ENCODE data around the gene B4GALT5.

The B4GALT5 gene

DNA sequence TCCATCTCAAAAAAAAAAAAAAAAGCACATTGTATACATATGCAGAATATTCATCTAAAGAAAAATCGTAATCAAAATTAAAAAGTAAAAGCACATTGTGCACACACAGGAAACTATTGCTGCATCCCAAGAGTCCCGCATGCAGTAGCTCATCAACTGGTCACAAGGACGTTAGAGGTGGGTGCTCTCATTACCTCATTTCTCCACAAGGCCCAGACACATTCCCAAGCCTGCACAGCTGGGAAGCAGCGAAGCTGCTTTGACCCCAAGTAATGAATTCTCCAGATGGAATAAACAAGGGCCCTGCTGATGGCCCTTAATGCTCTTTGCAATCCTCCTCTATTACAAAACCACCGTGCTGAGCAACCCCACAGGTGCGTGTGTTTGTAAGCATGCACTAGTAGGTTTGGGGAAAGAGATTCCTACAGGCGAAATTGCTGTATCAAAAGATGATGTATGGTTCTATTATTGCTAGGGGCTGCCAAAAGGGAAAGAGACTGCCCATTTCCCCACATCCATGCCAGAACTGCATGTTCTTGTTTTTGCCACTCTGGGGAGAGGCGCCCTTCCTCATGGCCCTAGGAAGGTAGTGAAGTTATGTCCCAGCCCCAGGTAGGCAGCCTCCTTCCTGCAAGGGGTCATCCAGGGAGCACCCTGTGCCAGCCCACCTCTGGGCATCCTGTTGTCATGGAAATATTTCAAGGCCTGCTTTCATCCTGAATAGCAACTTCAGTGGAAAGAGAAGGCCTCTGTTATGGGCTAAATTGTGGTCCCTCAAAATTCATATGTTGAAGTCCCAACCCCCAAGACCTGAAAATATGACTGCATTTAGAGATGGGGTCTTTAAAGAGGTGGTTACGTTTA is 111.1 kb downstream of the B4GALT5 start:
- no peak for DNase-seq

DNA sequence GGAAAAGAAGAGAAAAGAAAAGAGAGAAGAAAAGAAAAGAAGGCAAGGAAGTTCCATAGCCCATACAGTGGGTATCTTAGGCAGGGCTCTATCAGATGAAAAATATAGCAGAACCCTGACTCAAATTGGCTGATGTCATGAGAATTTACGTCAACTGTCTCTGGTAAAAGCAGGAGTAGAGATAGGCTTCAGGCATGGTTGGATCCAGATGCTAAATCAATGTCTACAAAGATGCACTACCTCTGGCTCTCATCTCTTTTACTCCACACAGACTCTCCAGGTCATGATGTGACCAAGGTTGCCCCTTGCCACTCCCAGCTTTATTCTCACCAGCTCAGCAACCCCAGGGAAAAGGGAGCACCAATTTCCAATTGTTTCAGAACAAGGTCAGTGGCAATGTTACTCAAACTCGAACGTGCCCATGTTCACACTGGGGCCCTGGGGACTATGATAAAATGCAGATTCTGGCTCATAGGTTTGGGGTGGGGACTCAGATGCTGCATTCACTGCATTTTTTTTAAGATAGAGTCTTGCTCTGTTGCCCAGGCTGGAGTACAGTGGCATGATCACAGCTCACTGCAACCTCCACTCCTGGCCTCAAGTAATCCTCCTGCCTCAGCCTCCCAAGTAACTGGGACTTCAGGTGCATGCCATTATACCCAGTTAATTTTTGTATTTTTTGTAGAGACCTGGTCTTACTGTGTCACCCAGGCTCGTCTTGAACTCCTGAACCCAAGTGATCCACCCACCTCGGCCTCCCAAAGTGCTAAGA is 112.3 kb downstream of the B4GALT5 start:
- DNase-seq = no peak

DNA sequence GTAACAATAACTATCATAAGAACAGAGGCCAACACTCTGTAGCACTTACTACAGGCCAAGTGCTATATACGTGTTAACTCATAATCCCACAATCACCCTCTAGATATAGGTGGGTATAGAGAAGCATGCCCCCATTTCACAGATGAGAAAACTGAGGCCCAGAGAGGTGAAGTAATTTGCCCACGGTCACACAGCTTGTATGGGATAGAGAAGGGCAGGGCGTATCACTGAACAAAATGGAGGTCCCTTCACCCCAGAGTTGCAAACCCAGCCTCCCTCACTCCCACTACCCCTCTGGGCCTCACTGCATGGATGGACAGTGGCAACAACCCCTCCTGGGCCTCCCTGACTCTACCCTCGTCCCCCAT is 113.9 kb downstream of the B4GALT5 start:
- no peak for DNase-seq

DNA sequence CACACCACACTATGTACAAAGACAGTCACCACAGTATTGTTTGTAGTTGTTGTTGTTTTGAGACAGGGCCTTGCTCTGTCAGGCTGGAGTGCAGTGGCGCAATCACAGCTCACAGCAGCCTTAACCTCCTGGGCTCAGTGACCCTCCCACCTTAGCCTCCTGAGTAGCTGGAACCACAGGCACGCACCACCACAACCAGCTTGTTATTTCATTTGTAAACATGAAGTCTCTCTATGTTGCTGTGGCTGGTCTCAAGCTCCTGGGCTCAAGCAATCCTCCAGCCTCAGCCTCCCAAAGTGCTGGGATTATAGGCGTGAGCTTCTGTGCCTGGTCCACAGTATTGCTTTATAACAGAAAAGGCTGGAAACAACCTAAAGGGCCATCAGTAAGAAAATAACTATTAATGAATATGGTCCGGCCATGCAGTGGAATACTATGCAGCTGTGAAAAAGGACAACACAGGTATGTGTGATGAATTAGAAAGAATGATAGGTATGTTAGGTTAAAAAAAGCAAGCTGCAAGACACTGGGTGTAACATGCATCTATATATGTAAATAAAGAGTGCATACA is 115.8 kb downstream of the B4GALT5 start:
- DNase-seq = no peak

DNA sequence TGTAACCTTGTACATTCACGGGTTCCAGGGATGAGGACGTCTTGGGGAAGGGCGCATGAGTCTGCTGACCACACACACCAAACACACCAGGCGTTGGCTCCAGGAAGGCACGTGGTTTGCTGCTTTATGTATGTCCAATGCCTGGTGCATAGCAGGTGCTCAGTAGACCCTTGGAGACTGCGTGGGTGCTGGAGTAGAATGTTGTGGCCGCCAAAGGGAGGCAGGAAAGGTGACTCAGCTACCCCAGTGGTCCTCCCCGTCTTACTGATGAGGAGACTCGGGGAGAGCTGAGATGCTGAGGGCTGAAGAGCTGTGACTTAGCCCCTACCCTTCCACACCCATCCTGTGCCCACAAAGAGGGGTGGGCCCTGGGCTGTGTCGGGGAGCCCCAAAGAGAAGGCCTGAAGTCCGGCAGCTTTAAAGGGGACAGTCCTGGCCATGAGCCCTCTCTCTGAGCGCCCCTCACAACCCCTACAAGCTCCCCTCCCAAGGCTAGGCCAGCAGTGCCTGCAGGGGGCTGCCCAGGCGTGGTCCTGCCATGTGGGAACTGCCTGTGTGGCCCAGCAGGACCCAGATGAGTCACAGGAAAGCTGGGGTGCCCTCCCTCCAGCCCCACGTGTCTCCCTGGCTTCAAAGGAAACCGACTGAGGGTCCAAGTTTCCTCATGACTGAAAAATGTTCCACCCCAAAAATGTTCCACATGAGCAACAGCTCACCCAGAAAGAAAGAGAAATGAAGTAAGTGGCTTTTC is 117.7 kb downstream of the B4GALT5 start:
- peak; percentile 92 for DNase-seq

DNA sequence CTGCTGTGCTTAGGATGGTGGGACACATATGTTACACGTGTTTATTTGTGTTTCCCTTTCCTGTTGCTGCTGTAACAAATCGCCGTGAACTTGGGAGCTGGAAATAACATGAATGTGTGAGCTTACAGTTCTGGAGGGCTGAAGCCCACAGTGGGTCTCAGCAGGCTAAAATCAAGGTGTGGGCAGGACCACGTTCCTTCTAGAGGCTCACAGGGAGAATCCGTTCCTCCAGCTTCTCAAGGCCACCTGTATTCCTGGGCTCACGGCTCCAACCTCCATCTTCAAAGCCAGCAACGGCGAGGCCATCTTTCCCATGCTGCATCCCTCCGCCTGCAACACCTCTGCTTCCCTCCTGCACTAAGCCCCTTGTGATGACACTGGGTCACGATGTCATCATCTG is 118.3 kb downstream of the B4GALT5 start:
- no peak for DNase-seq

DNA sequence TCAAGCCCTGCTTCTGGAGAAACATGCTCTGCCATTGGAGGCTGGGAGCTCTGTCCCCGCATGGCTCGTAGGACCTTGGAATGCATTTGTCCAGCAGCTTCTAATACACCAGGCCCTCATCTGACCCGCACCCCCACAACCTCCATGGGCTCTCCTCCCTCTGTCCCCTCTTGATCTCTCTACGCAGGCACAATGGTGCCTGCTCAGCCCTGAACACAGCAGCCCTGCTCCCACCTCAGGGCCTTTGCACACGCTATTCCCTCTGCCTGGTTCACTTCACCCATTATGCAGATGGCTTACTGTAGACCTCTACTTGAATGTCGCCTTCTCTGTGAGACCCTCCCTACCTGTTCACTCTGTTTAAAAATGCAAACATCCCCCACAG is 118.8 kb downstream of the B4GALT5 start:
- no peak for DNase-seq

DNA sequence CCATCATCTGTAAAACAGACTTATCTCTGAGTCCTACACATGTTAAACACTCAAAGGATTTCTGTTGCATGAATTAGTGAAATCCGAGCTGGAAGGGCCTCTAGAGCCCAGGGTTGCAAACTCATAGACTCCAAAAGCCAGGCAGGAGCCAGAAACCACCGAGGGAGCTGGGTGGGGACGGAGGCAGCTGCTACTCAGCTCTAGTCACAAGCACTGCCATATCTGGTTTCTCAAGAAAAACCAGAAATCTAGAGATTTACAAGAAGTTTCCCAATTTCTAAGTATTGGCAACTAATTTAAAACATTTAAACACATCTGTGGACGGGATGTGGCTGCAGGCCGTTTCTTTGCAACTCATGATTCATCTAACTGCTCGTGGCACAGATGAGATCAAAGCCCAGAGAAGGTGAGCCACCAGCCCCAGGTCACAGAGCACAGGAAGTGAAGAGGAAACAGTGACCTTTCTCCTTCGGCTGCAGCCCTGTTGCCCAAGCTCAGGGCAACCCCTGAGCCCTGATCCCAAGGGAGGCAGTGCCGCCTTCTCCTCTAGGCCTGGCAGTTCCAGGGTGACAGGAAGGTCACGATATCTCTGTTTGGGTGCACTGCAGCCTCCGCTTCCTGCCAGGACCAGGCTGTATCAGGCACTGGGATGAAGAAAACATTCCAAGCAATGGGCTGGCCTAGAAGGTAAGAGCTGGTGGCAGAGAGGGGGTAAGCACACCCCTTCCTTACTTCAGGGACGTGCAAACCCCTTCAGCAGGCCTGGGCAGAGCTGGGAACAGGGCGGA is 119.3 kb downstream of the B4GALT5 start:
- peak; percentile 89 for DNase-seq

DNA sequence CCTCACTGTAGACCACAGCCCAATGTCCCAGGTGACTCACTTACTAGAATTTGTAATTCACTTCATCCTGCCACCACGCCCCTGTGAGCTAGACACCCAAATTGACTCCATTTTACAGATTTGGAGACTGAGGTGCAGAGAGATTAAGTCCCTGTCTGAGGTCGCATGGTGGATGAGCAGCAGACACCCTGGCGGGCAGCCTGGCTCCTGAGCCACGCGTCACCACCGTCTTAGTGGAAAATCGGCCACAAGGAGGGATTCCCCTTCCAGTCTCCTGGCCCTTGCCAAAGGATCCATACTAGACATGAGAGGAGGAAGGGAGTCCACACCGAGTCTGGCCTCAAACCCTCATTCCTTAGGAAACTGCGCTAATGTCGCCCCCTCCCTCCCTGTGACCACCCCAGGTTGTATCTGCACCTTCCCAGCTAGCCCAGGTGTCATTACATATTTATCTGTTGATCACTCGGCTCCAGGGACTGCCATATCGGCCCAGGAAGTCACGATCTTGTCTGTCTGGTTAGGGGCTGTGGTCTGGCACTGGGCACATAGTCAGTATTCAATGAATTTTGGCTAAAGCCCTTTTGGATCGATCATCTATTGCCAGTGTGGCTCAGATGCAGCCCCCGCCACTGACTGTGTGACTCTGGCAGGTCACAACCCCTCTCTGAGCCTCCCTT is 120.1 kb downstream of the B4GALT5 start:
- peak; percentile 67 for DNase-seq

DNA sequence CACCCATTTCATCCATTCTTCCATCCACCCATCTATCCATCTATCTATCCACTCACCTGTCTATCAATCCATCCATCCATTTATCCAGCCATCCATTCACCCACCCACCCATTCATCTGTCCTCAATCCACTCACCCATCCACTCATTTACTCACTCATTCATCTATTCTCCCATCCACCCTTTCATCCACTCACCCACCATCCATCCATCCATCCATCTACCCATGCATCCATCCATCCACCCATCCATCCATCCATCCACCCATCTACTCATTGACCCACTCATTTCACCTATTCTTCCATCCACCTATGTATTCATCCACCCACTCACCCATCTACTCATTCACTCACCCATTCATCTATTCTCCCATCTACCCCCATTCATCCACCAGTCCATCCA is 121.6 kb downstream of the B4GALT5 start:
- DNase-seq = no peak

DNA sequence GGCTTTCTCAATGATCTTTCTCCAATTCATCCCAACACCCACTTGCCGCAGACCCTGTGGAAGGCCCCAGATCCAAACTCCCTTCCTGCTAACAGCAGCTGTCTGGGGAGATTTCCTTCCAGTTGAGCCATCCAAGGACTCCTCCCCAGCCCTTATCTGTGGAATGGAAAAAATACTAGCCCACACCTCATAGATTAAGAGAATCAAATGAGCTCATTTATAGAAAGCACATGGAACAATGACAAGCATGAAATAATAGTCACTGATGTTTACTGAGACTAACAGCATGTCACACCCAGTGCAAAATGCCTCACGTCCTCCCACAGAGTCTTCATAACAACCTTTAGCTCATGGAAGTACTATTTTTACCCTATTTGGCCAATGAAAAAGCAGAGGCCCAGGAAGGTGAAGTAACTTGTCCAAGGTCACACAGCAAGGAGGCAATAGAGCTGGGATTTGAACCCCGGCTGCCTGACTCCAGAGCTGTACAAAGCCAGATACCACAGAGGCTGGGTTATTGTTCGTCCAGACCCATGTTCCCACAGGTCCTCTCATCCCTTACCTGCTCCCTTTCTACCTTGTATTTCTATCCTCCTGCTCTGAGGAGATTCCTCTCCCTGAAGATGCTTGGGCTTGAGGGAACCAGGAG is 122.3 kb downstream of the B4GALT5 start:
- DNase-seq = peak; percentile 57

DNA sequence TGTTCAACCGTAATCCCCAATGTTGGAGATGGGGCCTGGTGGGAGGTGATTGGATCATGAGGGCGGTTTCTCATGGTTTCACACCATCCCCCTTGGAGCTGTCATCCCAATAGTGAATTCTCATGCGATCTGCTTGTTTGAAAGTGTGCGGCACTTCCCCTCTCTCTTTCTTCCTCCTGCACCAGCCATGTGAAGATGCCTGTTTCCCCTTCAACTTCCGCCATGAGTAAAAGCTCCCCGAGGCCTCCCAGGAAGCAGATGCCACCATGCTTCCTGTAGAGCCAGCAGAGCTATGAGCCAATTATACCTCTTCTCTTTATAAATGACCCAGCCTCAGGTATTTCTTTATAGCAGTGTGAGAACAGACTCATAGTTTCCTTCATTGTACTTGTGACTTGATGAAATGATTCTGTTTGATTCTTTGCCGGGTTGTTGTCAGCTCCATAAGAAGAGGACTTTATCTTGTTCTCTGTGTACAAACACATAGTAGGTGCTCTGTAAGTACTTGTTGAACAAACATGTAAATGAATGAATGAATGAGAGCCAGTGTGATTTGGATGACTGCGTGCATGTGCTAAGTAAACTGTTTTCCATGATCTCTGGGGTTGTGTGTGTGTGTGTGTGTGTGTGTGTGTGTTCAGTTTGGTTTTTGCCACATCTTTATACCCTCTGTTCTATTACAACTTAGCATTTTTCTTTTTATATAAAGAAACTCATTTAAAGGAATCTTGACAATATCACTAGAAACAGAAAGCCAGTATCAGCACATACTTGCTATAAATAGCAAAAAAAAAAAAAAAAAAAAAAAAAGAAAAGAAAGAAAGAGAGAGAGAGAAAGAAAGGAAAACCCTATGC is 123.3 kb downstream of the B4GALT5 start:
- peak; percentile 37 for DNase-seq

DNA sequence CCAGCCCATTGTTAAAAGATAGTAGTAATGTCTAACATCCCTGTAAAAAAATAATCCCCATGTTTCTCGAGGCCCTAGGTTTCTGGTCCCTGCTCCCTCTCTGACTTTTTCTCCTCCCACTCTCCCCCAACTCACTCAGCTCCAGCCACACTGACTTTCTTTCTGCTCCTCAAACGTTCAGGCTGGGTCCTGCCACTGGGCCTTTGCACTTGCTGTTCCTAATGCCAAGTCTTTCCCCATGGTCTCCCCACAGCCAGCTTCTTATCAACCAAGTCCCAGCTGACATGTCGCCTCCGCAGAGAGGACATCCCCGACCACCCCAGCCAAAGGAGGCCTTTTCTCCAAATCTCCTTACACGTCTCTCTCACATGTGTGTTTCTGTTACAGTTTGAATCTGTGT is 123.9 kb downstream of the B4GALT5 start:
- no peak for DNase-seq

DNA sequence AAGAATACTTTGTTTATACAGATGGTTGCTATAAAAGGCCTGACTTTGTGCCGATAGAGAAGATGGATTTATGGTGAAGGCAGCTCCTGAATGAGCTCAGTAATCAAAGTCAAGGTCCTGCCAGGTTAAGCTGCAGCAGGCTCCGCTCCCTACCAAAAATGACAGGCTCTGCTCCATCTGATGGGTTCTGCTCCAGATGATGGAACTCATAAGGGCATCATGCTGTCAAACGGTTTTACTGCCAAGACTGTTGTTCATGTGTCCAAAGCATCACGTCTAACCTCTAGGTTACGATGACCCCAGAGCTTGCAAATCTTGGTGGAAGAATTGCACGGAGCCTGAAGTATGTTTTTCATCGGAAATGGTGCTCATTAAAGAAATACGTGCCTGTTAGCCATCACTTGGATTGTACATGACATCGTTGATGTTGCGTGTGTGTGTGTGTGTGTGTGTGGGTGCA is 126.5 kb downstream of the B4GALT5 start:
- DNase-seq = no peak

DNA sequence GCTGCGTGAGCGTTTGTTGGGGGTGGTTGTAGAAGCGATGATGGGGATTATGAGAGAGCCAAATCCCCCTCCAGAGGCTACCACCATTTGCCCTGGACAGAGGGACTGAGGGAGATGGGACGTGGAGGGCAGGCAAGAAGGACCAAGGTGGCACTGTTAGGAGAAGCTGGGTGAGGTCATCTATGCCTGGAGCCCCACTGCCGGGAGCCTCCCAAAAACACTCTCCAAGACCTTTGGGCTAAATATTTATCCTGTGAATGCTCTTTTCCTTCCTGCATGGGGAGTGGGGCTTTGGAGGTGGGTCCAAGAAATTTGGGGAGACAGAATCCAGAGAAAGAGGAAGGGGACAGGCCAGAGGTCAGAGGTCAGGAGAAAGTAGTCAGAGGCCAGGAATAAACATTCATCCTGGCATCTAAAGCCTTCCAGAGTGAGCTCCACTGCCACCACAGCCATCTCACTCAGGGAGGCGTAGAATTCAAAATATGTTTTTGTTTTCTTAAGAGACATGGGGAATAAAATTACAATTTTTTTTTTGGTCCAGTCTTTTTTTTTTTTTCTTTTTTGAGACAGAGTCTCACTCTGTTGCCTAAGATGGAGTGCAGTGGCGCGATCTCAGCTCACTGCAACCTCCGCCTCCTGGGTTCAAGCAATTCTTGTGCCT is 128.0 kb downstream of the B4GALT5 start:
- no peak for DNase-seq

DNA sequence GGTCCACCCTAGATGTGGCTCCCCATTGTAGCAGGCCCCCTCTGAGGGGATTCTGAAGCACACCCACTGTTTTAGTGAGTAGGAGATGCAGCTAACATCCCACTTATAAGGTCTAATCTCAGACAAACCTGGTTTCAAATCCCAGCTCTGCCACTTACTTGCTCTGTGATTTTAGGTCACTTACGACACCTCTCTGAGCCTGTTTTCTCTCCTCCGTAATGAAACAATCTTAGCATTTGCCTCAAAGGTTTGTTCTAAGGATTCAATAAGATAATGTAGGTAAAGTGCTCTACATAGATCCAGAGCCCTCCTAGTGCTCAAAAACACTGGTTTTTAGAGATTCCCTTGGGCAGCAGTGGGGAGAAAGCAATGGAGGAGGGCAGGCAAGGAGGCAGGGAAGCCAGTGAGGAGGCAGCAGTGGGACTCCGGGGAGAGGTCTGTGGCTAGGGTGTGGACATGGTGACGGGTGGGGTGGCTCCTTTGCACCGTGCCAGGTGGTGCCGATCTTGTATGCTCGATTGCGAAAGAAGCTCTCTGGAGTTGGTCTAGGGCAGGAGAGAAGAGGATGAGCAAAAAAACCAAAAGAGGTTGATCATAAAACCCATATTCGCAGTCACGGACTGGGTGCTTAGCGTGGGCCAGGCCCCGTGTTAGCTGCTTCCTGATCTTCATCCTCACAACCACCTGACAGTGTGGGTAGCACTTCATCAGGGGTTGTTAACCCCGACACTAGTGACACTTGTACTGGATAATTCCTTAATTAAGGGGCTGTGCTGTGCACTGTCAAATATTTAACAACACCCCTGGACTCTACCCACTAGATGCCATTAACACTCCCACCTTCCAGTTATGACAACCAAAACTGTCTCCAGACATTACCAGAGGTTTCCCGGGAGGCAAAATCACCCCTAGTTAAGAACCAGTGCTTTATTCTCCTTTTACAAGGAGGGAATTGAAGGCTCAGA is 129.0 kb downstream of the B4GALT5 start:
- DNase-seq = no peak

DNA sequence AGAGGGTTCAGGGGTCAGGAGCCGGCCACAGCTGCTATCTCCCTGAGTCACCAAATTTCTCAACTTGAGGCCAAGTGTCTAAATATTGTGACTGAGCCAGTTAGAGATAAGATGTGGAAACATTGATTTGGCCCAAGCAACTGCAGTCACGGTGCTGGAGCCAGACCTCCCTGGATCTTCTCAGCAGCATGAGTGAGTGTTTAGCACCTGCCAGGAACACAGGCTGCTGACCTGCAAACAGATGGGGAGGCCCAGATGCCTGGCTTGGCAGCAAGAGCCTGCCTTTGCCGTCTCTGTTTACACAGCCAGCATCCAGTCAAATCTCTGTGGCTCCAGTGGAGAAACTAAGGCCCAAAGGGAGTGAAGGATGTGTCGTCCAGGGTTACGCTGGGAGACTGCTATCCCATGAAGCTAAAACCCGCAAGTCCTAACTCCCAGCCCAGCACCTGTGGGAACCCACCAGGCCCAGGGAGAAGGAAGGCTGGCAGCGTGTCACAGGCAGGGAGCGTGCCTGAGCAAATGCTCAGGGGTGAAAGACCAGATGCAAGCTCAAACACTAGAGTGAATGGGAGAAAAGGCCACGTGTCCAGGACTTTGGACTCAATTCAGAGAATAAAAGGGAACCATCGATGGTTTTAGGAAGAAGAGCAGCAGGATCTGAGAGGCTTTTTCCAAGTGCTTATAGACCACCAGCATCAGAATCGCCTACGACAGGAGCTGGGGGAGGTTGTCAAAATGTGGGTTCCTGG is 129.8 kb downstream of the B4GALT5 start:
- DNase-seq = no peak

DNA sequence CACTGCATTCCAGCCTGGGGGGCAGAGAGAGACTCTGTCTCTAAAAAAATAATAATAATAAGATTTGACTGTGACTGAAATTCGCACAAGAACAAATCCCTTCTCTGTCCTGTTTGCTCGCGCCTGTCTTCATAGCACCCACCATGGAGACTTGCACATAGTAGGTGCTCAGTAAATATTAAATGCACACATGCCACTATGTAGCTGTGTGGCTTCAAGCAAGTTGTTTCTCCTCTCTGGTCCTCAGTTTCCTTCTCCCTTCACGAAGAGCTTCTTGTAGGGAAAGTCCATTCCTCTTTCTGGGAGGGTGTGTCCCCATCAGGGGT is 130.4 kb downstream of the B4GALT5 start:
- DNase-seq = no peak
